Stimulated activated CD4-positive, alpha-beta T cell treated with anti-CD3 and anti-CD28 coated beads, Interleukin-2, amount 100 ng/mL, for 48 hours (primary cell): ENCODE results near the gene ABCA10.

Source experiments
- DNase-seq, 2 donors: peaks; one replicate each; pipeline ENCODE4 v3.0.0-alpha.2; 2020

The ABCA10 gene

GRCh38 chr17:69150333-69150732 lies 78.3 kb downstream of the ABCA10 start:
- DNase-seq, result no peak

GRCh38 chr17:69147460-69147859 lies 81.2 kb downstream of the ABCA10 start:
- DNase-seq, result no peak

- DNase-seq, result no peak
These were observed 84.0 kb downstream of the ABCA10 start for GRCh38 chr17:69144331-69145255.

DNA sequence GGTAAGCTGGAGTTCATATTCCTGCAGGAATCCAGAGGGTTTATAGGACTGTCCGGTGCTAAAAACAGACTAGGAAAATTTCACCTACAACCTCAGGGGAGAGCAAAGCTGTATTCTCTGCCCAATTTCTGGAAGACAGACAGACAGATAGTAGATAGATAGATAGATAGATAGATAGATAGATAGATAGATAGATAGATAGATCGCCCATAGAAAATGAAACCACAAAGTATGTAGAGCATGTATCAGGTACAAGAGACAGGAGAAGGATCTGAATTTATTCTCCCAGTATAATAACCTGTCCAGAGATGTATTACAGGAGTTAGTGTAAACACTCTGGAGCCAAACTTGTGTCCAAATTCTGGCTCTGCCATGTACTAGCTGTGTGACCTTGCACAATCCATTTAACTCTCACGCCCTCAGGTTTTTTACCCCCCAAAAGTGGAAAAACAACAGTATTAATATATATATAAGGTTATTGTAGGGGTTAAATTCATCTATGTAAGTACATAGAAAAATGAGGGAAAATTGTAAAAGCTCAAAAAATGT lies 84.9 kb downstream of the ABCA10 start:
- no peak for DNase-seq

DNA sequence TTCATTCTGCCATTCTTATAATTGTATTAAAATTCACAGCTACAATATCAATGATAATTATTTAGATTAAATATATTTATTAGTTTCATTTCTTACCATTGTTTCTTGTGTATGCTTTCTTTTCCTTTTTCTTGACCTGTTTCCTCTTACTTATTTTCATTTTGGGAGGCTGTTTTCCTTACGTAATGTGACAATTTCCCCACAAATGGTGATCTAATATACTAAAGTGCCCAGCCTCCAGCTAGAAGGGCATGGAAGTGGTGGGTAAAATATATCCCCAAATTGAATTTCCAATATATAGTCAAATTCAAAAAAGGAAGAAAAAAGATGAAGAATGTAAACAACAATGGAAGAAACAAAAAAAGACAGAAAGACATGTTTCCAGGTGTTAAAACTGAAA lies 85.5 kb downstream of the ABCA10 start:
- no peak for DNase-seq

DNA sequence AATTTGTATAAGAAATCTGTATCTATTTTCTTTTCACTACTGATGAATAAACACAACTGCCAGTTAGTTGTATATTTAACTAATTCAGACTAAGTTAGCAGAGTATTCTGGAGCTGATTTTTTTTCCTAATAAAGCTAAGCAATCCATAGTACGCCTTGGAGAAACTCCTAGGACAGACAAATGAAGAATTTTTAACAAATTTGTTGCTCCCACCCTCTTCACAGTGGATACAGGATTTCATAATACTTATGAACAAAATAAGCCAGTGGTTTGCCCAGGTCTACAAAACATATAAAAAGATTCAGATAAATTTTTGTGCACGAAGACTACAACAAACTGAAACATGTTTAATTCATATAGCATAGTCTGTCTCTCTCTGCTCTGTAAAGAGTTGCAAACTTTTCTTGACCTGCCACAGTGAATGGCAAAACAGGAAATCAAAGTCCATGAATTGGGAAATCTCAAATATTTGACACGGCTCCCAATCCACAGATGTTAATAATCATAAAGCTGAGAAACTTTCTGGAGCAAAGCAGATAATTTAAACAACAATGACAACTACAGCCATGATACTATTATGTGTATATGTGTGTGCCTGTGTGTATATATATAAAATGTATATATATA lies 86.3 kb downstream of the ABCA10 start:
- no peak for DNase-seq

DNA sequence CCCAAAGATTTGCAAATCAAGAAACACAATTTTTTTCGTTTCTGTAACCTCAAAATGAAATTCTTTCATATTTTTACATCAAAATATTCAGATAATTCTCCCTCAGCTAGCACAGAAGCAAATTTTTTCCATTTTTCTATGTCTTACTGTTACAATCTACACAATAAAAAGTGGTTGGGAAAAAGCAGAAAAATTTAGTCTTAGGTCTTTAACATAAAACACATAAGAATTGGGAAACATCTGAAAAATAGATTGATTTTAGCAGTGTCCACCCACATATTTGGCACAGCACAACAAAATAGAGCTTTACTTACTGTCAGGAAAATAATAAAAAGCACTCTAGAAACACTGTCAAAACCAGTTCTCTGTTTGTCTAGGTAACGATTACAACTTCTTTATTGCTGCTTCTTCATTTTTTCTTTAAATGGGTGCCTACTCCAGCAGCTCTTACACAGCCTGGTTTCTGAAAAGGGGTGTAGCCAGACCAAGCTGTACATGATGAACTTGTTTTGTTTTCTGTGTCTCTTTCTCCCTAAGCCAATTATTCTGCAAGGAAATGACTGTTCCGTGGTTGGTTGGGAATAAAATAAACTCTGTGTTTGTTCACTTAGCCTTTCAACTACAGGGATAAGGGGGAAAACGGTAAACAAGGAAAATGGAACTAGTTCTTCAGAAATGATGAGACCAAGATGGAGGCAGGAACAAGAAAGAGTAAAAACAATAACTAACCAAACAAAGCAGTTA lies 87.0 kb downstream of the ABCA10 start, which contains the start of gene ABCA6:
ABCA6 (minus strand) TSS at position 465 of the 744 bp plus-strand sequence. CDS start 1,192 bp downstream, outside the sequence.
- no peak for DNase-seq

GRCh38 chr17:69134112-69134511 lies 94.5 kb downstream of the ABCA10 start:
- no peak for DNase-seq

DNA sequence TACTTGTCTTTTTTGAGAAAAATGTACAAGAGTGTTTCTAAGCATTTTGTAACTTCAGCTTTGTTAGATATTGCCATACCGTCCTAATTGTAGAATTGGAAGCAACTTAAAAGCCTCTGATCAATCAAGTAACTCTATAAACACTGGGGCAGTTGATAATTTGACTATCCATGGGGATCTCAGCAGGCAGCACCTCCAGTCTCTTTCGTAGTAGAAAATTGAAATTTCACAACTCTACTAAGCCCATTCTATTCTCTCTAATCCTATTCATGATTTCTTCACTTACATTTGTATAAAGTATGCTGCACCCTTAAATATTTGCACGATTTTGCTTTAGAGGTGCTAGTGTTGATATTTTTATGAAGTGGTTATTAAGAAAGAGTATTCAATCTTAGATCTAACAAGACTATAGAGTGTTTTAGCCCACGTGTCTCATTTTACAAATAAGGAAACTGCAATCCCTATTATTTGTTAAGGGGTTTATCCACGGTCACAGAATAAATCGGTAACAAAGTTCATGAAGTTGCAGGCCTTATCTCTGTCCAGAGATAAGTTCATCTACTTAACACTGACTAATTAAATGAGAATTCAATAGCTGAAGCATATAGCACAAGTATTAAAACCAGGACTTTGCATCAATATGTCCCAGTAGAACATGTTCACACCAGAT lies 97.9 kb downstream of the ABCA10 start:
- no peak for DNase-seq

- DNase-seq, result no peak
These were observed 105.0 kb downstream of the ABCA10 start for GRCh38 chr17:69123626-69124025.

DNA sequence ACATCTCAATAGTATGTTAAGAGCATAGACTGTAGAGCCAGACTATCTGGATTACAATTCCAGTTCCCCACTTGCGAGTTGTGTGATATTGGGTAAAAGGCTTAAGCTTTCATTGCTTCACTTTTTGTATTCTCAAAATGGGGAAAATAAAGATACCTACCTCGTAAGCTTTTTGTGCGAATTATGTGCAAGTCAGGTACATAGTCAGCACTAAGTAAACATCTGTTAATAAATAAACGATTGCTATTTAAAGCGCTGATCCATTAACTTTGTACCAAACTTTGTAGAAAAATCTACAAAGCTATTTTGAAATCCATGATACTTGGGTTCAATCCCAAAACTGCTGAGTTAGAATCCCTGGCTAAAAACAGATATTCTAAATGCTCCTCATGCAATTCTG lies 106.6 kb downstream of the ABCA10 start:
- no peak for DNase-seq

DNA sequence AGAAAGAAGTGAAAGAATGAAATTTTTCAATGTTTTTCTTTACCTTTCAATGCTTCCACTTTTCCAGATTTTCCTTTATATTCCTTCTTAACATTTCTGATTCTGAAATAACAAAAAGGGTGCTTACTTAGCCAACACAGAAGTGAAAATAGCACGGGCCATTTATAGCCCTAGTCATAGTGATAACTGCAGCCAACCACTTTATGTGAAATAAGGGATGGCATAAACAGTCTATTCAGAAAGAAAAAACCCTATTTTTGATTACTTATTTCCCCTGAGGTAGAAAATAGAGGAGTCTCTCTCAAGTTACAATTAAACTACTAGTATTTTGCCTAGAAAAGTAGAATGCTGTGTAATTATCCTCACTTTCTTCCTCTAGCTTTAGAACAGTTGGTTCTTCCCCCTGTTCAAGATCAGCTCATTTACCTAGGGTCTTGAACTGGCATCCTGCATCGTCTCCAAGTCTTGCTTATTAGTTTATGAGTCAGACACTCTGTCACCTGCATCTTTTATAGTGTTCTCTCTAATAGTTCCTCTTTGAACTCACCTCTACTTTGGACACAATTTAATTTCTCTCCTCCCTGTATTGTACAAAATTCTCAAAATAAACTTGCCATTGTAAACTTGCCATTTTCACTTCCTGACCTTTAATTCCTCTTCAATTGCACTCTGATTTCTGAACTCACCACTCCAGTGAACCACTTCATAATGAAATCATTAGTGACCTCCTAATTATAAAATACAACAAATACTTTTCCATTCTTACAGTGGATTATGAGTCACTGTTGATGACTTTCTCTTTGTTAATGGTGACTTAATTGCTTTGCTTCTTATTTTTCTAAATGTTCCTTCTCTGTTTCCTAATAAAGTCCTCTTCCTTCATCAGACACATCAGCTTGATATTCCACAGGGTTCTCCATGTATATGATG lies 110.5 kb downstream of the ABCA10 start:
- DNase-seq, result no peak

DNA sequence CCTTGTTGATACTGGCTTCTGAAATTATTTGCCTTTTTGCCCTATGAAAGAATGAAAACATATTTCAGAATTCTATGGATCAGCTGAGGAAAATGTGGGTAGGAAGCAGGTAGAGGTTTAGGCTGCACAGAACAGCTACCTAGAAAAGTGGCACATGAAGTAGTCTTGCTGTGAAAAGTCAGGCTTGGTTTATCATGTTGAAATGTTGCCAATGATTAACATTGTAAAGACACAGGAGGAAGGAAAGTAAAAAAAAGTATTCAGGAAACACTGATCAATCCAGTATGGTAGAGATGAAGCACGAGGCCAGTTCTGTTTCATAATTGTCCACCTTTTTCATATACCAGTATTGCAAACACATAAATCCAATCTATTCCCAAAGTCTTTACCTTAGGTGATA lies 116.8 kb downstream of the ABCA10 start:
- no peak for DNase-seq

DNA sequence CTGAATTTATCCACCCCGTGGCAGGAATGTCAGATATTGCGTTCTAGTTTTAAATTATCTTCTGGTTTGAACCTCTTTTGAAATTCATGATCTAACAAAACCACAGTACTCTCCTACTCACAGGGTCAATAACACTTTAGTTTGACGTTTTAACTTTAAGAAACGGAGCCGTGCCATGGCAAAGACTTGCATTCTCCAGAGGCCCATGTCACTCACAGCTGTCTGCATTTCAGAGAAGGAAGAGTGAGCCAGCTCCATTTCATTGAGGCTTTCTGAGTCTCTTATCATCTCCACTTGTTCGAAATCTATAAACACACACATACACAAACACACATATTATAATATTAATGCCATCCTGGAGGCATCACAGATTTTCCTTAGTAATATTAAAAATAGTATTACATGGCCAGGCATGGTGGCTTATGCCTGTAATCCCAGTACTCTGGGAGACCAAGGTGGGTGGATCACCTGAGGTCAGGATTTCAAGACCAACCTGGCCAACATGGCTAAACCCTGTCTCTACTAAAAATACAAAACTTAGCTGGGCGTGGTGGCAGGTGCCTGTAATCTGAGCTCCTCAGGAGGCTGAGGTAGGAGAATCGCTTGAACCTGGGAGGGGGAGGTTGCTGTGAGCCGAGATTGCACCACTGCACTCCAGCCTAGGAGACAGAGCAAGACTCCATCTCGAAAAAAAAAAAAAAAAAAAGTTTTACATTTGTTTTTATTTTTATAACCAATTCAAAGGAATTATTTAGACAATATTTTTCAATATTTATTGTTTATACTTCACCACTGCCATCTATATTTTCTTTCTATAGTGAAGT lies 122.5 kb downstream of the ABCA10 start:
- no peak for DNase-seq

GRCh38 chr17:69103557-69104233 lies 124.9 kb downstream of the ABCA10 start:
- no peak for DNase-seq

- no peak for DNase-seq
These were observed 130.0 kb downstream of the ABCA10 start for GRCh38 chr17:69098625-69099024.
